Stimulated activated naive CD8-positive, alpha-beta T cell treated with anti-CD3 and anti-CD28 coated beads, Interleukin-15, Interleukin-2, amounts not matched to agents 100 ng/mL and 50 ng/mL, for 24 hours (primary cell): ENCODE results near the gene EGFL7.
A peak's percentile ranks its signal among the peaks of the same experiment; 100 is the strongest.

Experiments
- H3K27ac Mint-ChIP-seq: one replicate; pipeline ENCODE4 v1.8.0; 2021; ENCODE audit warnings: mild to moderate bottlenecking, mixed read lengths
- H3K27me3 Mint-ChIP-seq: one replicate; pipeline ENCODE4 v1.8.0; 2021; ENCODE audit warnings: mixed read lengths
- H3K36me3 Mint-ChIP-seq: one replicate; pipeline ENCODE4 v1.8.0; 2021; ENCODE audit warnings: low read depth, mixed read lengths
- H3K4me1 Mint-ChIP-seq: one replicate; pipeline ENCODE4 v1.8.0; 2021; ENCODE audit warnings: low read depth, mixed read lengths
- H3K4me3 Mint-ChIP-seq: one replicate; pipeline ENCODE4 v1.8.0; 2021; ENCODE audit warnings: mild to moderate bottlenecking, mixed read lengths
- H3K9me3 Mint-ChIP-seq: one replicate; pipeline ENCODE4 v1.8.0; 2021; ENCODE audit warnings: mixed read lengths

Gene EGFL7

GRCh38 chr9:136658849-136659535 is 3.7 kb upstream of the EGFL7 start:
- no peaks in the 10 kb centered on the region for H3K36me3 Mint-ChIP-seq
- H3K27ac Mint-ChIP-seq: no peak overlapping the region
- no peaks in the 10 kb centered on the region for H3K9me3 Mint-ChIP-seq
- peaks cover 15% of the 10 kb centered on the region for H3K4me1 Mint-ChIP-seq
- H3K4me3 Mint-ChIP-seq: no peak overlapping the region
- H3K27me3 Mint-ChIP-seq: peaks cover 23% of the 10 kb centered on the region

DNA sequence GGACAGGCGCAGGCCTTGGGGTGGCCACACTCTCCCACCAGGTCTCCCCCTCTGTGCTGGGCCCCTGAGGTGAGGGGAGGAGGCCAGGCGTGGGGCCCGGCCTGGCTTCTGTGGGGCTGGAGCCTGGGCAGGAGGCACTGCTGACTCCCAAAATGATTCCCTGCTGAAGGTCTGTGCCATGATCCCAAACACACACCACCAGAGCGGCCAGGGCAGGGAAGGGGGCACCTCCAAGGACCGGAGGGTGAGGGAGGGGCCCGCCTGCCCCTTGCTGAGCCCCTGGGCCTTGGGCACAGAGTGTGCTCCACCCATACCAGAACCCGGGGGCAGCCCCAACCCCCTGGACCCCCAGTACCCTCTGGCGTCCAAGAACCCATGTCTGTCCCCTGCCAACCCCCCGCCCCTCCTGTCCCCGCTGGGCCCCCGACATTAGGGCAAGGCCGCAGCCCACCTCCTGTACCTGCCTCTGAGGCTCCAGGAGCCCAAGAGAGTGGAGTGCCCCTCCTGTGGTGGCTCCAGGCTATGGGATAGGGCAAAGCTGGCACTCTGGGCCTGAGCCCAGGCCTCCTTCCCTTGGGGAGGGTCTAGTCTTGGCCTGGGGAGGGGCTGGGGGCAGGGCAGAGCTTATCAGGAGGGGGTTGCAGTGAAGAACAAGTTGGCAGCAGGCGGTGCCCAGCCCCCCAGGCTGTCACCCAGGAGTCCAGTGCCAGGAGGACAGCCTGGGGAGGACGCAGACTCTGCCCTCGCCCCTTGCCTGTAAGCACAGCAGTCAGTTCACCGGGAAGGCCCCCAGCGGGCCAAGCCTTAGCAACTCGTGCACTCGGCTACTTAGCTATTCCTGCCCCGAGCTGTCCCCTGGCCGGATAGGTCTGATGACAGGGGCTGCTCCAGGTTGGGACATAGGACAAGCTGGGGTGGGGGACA is 2.6 kb upstream of the EGFL7 start:
- H3K27ac Mint-ChIP-seq: no peak overlapping the region
- H3K4me1 Mint-ChIP-seq: peaks cover 15% of the 10 kb centered on the region

DNA sequence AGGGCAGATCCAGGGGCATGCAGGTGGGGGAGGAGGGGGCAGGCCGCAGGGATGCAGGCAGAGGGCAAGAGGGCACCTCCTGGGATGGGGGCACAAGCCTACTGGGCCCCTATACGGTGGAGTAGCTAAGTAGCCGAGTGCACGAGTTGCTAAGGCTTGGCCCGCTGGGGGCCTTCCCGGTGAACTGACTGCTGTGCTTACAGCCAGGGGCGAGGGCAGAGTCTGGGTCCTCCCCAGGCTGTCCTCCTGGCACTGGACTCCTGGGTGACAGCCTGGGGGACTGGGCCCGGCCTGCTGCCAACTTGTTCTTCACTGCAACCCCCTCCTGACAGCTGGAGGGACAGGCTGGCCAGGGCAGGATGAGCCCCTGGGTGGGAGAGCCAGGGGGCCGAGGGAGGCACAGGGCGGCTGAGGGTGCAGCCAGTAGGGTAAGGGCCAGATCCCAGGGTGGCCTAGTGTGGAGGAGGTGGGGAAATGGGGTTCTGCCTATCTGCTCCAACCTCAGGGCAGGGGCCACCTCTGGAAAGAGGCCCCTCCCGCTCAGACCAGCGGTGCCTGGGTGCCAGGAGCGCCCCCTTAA is 1.7 kb upstream of the EGFL7 start:
- Mint-ChIP-seq H3K27me3 (peaks cover 22% of the 10 kb centered on the region), H3K9me3 (no peaks in the 10 kb centered on the region), H3K27ac (no peak overlapping the region)

More for the DNA sequence above, 2.6 kb upstream of the EGFL7 start:
- H3K4me3 Mint-ChIP-seq: no peak overlapping the region
- no peaks in the 10 kb centered on the region for H3K9me3 Mint-ChIP-seq
- peaks cover 23% of the 10 kb centered on the region for H3K27me3 Mint-ChIP-seq
- H3K36me3 Mint-ChIP-seq: no peaks in the 10 kb centered on the region

GRCh38 chr9:136661641-136662325 is 933 bp upstream of the EGFL7 start:
- Mint-ChIP-seq H3K4me3 (no peak overlapping the region), H3K36me3 (no peaks in the 10 kb centered on the region), H3K9me3 (no peaks in the 10 kb centered on the region), H3K27ac (no peak overlapping the region), H3K27me3 (peaks cover 16% of the 10 kb centered on the region), H3K4me1 (peaks cover 10% of the 10 kb centered on the region)

More for the DNA sequence above, 1.7 kb upstream of the EGFL7 start:
- peaks cover 13% of the 10 kb centered on the region for H3K4me1 Mint-ChIP-seq
- H3K4me3 Mint-ChIP-seq: no peak overlapping the region
- H3K36me3 Mint-ChIP-seq: no peaks in the 10 kb centered on the region

DNA sequence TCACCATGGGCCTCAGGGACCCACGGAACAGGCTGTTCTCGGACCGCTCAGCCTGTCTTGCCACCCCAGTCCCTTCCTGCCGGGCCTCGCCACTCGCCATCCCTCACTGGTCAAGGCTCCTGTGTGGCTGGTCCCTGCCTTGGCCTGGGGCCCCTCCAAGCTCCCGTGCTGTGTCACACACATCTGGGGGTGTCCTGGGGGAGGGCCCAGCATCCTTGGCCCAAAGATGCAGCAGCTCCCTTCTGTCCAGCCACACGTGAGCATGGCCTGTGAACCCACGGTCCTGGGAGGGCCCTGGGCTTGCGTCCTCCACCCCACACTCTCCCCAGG is 425 bp upstream of the EGFL7 start:
- H3K4me1 Mint-ChIP-seq: peaks cover 10% of the 10 kb centered on the region

GRCh38 chr9:136664000-136664915 is 1.5 kb downstream of the EGFL7 start:
- no peaks in the 10 kb centered on the region for H3K27me3 Mint-ChIP-seq

More for the DNA sequence above, 425 bp upstream of the EGFL7 start:
- Mint-ChIP-seq H3K27ac (no peak overlapping the region), H3K9me3 (no peaks in the 10 kb centered on the region), H3K27me3 (peaks cover 12% of the 10 kb centered on the region), H3K36me3 (no peaks in the 10 kb centered on the region), H3K4me3 (no peak overlapping the region)

GRCh38 chr9:136665111-136665703 is 2.5 kb downstream of the EGFL7 start:
- Mint-ChIP-seq H3K27ac (no peak overlapping the region), H3K27me3 (no peaks in the 10 kb centered on the region), H3K36me3 (no peaks in the 10 kb centered on the region), H3K4me3 (peak overlapping the region; percentile 41), H3K4me1 (peaks cover 4% of the 10 kb centered on the region), H3K9me3 (no peaks in the 10 kb centered on the region)

More at GRCh38 chr9:136664000-136664915, 1.5 kb downstream of the EGFL7 start:
- no peaks in the 10 kb centered on the region for H3K9me3 Mint-ChIP-seq
- no peaks in the 10 kb centered on the region for H3K36me3 Mint-ChIP-seq
- no peak overlapping the region for H3K27ac Mint-ChIP-seq
- peaks cover 4% of the 10 kb centered on the region for H3K4me1 Mint-ChIP-seq
- no peak overlapping the region for H3K4me3 Mint-ChIP-seq

DNA sequence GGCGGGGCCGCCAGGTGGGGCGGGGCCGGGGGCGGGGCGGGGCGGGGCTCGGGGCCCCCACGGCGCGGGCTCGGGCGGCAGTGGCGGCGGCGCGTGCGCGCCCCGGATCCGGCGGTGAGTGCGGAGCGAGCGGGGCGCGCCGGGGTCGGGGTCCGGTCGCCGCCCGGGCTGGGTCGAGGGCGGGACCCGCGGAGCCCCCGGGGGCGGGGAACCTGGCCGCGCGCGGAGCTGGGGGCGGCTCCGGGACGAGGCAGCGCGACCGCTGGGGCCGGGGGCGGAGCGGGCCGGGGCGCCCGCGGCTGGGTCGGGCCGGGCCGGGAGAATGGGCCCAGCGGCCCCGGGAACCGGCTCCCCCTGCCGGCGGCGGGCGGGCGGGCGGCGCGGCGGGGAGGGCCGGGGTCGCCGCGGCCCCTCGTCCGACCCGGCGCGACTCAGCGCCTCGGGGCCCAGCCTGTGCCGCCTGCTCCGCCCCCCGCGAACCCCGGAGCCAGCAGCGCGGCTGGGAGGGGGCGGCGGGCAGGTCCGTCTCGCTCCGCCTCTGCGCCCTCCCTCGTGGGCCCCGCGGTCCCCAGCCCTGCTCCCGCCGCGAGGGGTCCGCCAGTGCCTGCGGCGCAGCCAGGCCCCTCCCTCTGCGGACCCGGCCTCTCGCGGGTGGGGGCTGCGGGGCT is 3.1 kb downstream of the EGFL7 start:
- Mint-ChIP-seq H3K4me1 (peaks cover 4% of the 10 kb centered on the region), H3K9me3 (no peaks in the 10 kb centered on the region), H3K36me3 (no peaks in the 10 kb centered on the region), H3K27me3 (no peaks in the 10 kb centered on the region), H3K4me3 (no peak overlapping the region), H3K27ac (no peak overlapping the region)

DNA sequence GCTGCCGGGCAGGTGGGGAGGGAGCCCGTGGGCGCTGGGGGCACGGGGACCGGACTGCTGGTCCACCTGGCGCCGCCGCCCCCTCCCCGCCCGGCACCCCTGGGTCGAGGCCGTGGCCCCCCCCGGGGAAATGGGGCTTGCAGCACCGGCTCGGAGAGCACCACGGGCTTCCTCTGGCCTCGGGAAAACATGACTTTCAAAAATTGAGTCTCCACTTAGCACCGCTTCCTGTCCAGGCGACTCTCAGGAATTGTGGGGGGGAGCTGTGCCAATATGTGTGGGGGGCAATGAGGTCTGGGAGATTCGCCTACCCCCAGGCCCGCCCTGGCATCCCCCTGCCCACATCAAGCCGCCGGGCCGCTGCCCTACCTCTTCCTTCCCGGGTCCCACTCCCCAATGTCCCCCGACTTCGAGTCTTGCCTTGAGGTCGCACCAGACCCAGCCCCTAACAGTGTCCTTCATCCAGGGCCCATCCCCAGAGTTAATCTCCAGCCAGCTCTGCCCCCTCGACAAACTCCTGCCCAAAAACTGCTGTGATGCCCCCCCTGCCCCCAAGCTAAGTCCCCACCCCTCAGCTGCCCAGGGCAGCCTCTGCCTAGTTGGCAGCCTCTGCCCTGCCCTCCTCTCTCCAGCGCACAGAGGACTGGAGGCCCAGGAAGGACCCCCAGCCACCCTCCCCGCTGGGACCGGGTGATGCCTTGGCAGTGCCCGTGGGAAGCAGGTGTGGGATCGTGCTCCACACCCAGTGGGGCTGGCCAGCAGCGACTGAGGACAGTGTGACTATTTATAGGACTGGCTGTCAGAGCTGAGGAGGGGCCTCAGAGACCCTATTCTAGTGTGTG is 3.9 kb downstream of the EGFL7 start:
- Mint-ChIP-seq H3K27ac (no peak overlapping the region), H3K27me3 (no peaks in the 10 kb centered on the region), H3K9me3 (no peaks in the 10 kb centered on the region), H3K4me3 (peak overlapping the region; percentile 36), H3K4me1 (peaks cover 4% of the 10 kb centered on the region), H3K36me3 (no peaks in the 10 kb centered on the region)

- no peaks in the 10 kb centered on the region for H3K36me3 Mint-ChIP-seq
- no peaks in the 10 kb centered on the region for H3K9me3 Mint-ChIP-seq
- no peak overlapping the region for H3K4me3 Mint-ChIP-seq
- H3K27ac Mint-ChIP-seq: no peak overlapping the region
- no peaks in the 10 kb centered on the region for H3K27me3 Mint-ChIP-seq
- H3K4me1 Mint-ChIP-seq: peaks cover 4% of the 10 kb centered on the region
Measured at GRCh38 chr9:136667214-136667939, 4.7 kb downstream of the EGFL7 start.

- no peak overlapping the region for H3K4me3 Mint-ChIP-seq
- H3K27ac Mint-ChIP-seq: no peak overlapping the region
- peaks cover 4% of the 10 kb centered on the region for H3K4me1 Mint-ChIP-seq
- H3K9me3 Mint-ChIP-seq: no peaks in the 10 kb centered on the region
- H3K36me3 Mint-ChIP-seq: no peaks in the 10 kb centered on the region
- no peaks in the 10 kb centered on the region for H3K27me3 Mint-ChIP-seq
Measured at GRCh38 chr9:136667940-136668760, 5.4 kb downstream of the EGFL7 start.
